Activated CD4-positive, alpha-beta T cell treated with anti-CD3 and anti-CD28 coated beads for 4 hours (primary cell): ENCODE results near the gene BBS9.

Experiments used
- DNase-seq, 2 donors: peaks; one replicate each; pipeline ENCODE4 v3.0.0-alpha.2; 2020

The BBS9 gene

GRCh38 chr7:33627741-33628140 lies 498.4 kb downstream of the BBS9 start:
- DNase-seq, result no peak

- no peak for DNase-seq
Observed at GRCh38 chr7:33628894-33629293, 499.5 kb downstream of the BBS9 start.

- DNase-seq, result no peak
Observed at GRCh38 chr7:33630359-33630758, 501.0 kb downstream of the BBS9 start.

GRCh38 chr7:33632322-33632721 lies 503.0 kb downstream of the BBS9 start:
- no peak for DNase-seq

- DNase-seq, result no peak
Observed at GRCh38 chr7:33632840-33633525, 503.6 kb downstream of the BBS9 start.

- no peak for DNase-seq
Observed at GRCh38 chr7:33634606-33635005, 505.2 kb downstream of the BBS9 start.

- DNase-seq, result no peak
Observed at GRCh38 chr7:33636359-33636758, 507.0 kb downstream of the BBS9 start.

GRCh38 chr7:33639552-33640197 lies 510.3 kb downstream of the BBS9 start:
- DNase-seq, result no peak

GRCh38 chr7:33640741-33641140 lies 511.4 kb downstream of the BBS9 start:
- DNase-seq, result no peak

GRCh38 chr7:33642312-33642711 lies 512.9 kb downstream of the BBS9 start:
- DNase-seq, result no peak

GRCh38 chr7:33643530-33643929 lies 514.2 kb downstream of the BBS9 start:
- DNase-seq, result no peak

GRCh38 chr7:33644489-33644888 lies 515.1 kb downstream of the BBS9 start:
- DNase-seq, result no peak

- DNase-seq, result no peak
Observed at GRCh38 chr7:33645104-33645503, 515.7 kb downstream of the BBS9 start.

- no peak for DNase-seq
Observed at GRCh38 chr7:33646166-33646565, 516.8 kb downstream of the BBS9 start.

- no peak for DNase-seq
Observed at GRCh38 chr7:33646891-33647391, 517.6 kb downstream of the BBS9 start.

- DNase-seq, result no peak
Observed at GRCh38 chr7:33649476-33650441, 520.4 kb downstream of the BBS9 start.

- no peak for DNase-seq
Observed at GRCh38 chr7:33650828-33651227, 521.5 kb downstream of the BBS9 start.

- no peak for DNase-seq
Observed at GRCh38 chr7:33651998-33652515, 522.7 kb downstream of the BBS9 start.

- DNase-seq, result no peak
Observed at GRCh38 chr7:33654676-33655075, 525.3 kb downstream of the BBS9 start.
